SU-DHL-6 (cell line): ENCODE measurements around the gene CUX1.

Source experiments
- EZH2phosphoT487 ChIP-seq: fragments of 200-600 bp; sonication (generic), shearing (Covaris generic); conservative IDR thresholded peaks from 2 replicates; pipeline ENCODE4 v1.6.1; 2018; ENCODE audit warnings: mild to moderate bottlenecking, antibody characterized with exemption, low read length, moderate library complexity, mixed read lengths
- TF ChIP-seq, protein P1 (sequence below): fragments of 200-600 bp; sonication (generic); IDR thresholded peaks from one replicate; pipeline ENCODE4 v1.5.1; 2017; ENCODE audit warnings: antibody characterized with exemption, mild to moderate bottlenecking, low read length, moderate library complexity; ENCODE audit not compliant: insufficient read depth, poor library complexity, severe bottlenecking

DNA sequence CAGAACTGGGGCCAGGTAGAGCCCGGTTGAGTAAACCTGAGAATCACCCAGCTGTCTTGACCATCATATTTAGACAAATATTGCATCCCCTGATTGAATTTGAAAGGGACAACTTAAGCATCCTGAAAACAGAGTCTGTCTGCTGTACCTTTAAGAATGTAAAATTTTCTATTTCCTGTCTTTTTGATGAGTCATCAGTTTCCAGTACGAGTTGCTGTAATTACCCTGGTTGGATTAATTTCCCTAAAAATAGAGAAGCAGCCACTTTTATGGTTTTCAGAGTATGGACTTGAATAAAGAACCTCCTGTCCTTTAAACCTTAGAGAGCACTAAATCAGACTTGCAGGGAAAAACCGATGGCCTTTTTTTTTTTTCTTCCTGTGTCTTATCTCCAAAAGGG, 304.6 kb downstream of the CUX1 start:
- TF ChIP-seq, protein P1, sequence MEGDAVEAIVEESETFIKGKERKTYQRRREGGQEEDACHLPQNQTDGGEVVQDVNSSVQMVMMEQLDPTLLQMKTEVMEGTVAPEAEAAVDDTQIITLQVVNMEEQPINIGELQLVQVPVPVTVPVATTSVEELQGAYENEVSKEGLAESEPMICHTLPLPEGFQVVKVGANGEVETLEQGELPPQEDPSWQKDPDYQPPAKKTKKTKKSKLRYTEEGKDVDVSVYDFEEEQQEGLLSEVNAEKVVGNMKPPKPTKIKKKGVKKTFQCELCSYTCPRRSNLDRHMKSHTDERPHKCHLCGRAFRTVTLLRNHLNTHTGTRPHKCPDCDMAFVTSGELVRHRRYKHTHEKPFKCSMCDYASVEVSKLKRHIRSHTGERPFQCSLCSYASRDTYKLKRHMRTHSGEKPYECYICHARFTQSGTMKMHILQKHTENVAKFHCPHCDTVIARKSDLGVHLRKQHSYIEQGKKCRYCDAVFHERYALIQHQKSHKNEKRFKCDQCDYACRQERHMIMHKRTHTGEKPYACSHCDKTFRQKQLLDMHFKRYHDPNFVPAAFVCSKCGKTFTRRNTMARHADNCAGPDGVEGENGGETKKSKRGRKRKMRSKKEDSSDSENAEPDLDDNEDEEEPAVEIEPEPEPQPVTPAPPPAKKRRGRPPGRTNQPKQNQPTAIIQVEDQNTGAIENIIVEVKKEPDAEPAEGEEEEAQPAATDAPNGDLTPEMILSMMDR, result no peak
- TF ChIP-seq EZH2phosphoT487, result no peak
